ENCODE data around the gene NOM1.

The NOM1 gene

GRCh38 chr7:156985101-156985992 is 35.8 kb downstream of the NOM1 start:
- no peak for DNase-seq (ENCODE audit: low read depth in 2 of 2)

DNA sequence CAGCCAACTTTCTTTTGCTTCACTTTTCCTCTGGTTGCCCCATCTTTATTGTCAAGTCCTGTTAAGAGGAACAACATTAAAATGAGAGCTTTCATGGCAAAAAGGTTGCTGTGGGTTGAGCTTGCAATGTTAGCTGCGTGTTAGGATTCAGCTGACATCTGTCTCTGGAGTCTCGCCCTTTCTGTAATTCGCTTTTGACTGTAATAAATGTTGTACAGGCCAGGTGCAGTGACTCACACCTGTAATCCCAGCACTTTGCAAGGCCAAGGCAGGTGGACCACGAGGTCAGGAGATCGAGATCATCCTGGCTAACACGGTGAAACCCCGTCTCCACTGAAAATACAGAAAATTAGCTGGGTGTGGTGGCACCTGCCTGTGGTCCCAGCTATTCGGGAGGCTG is 36.9 kb downstream of the NOM1 start:
- DNase-seq (ENCODE audit: low read depth in 2 of 2): no peak

- no peak for DNase-seq (ENCODE audit: low read depth in 2 of 2)
Observed at GRCh38 chr7:156988343-156989185, 39.1 kb downstream of the NOM1 start.

DNA sequence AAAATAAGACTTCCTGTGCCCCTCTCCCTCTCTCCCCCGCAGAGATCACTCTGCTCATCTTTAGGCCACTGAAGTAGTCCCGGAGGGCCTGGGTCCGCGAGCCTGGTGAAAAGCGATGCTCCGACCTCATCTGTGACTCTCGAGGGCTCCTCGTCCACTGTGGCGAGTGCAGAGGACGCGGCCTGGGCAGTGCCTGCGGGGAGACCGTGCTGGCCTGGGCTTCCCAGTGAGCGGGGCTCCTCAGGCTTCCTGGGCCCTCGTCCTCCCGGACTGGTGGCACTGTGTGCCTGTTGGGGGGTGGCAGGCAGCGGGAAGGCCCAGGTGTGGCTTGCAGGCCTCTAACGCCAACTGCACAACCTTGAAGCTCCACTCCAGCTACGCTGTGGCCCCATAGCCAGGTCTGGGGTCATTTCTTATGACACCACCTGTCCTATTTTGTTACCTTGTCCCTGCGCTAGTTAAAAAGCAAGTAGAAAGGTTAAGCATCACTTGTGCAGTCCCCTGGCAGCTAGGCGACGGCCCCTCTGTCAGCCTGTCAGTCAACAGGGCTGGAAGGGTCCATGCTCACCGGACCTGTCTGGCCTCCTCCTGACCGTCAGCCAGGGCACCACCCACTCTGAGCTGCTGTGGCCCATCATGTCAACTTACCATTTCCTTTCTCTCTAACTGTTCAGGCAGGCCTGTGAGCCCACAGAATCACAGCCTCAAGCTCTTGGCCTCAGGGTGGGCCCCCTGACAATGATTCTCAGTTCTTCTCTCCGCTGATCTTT is 40.4 kb downstream of the NOM1 start:
- DNase-seq (ENCODE audit: low read depth in 2 of 2): no peak

- no peak for DNase-seq (ENCODE audit: low read depth in 2 of 2)
Observed at GRCh38 chr7:156993021-156993924, 43.8 kb downstream of the NOM1 start.

- no peak for DNase-seq (ENCODE audit: low read depth in 2 of 2)
Observed at GRCh38 chr7:156993925-156994235, 44.4 kb downstream of the NOM1 start.

DNA sequence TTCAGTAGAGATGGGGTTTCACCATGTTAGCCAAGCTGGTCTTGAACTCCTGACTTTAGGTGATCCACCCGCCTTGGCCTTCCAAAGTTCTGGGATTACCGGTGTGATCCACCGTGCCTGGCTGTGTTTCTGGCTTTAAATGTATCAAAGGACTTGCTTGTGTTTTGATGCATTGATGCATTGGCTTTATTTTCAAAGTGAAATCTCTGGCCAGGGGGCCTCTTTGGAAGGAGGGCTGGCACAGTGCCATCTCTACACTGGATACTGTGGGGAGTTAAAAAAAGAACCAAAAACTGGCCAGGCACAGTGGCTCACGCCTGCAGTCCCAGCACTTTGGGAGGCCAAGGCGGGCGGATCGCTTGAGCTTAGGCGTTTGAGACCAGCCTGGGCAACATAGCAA is 44.9 kb downstream of the NOM1 start:
- no peak for DNase-seq (ENCODE audit: low read depth in 2 of 2)

DNA sequence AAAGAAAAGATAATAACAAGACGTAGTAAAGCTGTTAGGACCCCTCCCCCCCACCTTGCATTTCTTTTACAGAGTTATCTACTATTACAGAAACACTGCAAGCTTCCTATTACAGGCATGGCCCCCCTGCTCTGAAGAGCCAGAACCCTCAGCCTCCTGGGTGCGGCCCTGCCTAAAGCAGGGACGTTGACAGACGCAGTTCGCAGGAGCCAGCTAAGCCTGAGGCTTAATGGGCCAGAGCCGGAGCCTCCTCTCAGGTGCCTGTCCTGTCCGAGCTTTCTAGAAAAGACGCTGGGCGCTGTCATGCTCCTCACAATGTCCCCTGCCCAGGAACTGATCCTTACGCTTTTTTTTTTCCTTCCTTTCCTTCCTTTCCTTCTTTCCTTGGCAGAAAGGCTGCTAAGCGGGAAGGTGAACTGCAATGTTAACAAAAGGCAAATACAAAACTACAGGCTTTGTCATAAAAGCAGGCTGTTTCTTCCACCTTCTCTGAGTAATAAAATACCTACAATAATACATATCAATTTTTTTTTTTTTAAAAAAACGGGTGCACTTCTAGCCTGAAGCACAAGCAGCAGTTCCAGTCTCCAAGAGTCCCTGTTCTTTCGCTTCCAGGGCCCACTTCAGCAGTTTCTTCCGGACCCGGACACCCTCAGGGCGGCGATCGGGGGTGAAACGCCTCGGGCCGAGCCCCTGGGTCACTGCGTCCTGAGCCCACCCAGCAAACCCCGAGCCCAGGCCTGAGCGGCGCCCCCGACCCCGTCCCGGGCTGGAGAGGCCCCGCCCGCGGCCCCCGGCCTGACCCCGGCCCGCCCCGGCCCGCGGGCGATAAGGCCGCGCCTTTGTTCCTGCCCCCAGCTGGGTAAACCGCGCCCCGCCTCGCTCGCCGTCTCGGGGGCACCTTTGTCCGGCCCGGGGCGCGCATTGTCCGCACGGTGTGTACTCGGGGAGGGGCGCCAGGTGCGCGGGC is 49.8 kb downstream of the NOM1 start:
- no peak for DNase-seq (ENCODE audit: low read depth in 2 of 2)

- DNase-seq (ENCODE audit: low read depth in 2 of 2): no peak
Observed at GRCh38 chr7:156999958-157000726, 50.6 kb downstream of the NOM1 start.

DNA sequence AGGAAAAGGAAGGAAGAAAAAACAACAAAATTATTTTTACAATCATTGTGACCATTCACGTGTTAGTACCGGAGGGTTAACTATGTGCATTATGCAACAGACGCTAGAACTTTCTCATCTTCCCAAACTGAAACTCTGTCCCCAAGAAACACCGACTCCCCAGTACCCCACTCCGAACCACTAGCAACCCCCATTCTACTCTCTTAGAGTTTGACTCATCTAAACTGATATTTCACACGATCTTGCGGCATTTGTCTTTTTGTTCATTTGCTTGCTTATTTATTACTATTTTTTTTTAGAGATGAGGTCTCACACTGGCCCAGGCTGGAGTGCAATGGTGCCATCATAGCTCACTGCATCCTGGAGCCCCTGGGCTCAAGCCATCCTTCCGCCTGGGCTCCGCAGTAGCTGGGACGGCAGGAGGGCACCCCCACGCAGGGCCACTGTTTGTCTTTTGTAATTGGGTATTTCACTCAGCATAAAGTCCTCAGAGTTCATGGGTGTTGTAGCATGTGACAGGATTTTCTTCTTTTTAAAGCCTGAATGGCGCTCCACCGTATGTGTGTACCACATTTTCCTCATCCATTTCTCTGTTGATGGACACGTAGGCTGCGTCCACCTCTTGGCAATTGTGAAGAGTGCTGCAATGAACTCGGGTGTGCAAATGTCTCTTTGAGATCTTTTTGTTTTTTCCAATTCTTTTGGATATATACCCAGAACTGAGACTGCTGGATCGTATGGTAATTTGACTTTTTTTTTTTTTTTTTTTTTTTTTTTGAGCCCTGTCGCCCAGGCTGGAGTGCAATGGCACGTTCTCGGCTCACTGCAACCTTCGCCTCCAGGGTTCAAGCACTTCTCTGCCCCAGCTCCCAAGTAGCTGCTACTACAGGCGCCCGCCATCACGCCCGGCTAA is 51.5 kb downstream of the NOM1 start:
- no peak for DNase-seq (ENCODE audit: low read depth in 2 of 2)

DNA sequence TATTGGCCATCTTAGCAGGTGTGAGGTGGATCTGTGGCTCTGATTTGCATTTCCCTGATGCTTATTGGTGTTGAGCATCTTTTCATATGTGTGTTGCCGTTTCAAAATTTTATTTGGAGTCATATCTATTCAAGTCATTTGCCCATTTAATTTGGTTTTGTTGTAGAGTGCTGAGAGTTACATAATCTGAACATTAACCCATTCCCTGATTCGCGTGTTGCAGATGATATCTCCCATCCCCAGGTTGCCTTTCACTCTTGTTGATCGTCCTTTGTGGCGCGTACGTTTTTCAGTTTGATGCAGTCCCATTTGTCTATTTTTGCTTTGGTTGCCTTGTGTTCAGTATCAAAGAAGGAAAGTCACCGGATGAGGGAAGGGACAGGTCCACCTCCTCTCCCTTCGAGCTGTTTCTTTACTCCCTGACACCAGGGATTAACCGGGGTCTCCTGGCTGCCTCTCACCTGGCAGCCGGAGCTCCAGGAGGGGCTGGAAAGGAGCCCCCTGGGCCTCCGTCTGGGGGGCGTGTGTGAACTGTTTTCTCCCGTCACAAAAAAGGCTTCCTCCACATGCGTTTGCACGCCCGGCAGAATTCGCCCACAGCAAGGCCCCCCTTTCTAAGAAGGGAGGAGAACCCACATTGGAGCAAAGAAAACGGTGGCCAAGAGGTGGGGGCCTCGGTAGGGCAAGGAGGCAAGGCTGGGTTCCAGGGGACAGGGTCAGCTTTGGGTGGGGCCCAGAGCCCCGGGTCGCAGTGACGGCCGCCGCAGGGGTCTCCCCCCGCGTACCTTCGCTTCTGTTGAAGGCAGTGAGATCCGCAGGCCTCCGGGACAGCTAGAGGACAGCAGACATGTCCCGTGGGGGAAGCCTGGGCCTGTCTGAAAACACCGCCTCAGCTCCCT is 52.7 kb downstream of the NOM1 start:
- DNase-seq (ENCODE audit: low read depth in 2 of 2): no peak

DNA sequence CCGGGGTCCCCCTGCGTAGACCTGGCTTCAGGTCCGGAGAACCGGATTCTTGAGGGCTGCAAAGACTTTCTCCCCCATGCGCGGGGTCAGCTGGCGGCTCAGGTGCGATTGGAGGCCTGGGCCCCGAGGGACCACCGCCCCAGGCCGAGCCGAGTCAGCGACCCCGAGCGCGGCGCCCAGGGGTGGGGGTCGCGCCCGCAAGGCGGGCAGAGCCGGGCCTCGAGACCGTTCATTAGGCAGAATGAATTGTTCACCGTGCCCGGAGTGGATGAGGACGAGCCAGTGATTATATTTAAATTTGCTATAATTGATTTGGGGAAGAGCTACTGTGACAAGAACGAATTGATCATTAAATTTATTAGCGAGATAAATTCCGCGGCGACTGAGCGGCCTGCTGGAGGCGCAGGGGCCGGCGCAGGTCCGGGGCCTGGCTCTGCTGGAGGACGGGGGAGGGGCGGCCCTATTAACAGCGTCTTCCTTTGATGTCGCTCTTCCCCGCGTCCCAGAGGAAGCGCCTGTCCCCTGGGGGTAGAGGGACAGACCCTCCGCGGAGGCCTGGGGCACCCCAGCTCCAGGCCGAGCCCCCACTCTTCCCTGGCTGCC is 53.4 kb downstream of the NOM1 start:
- DNase-seq (ENCODE audit: low read depth in 2 of 2): no peak

GRCh38 chr7:157003445-157003755 is 53.9 kb downstream of the NOM1 start:
- DNase-seq (ENCODE audit: low read depth in 2 of 2): no peak

DNA sequence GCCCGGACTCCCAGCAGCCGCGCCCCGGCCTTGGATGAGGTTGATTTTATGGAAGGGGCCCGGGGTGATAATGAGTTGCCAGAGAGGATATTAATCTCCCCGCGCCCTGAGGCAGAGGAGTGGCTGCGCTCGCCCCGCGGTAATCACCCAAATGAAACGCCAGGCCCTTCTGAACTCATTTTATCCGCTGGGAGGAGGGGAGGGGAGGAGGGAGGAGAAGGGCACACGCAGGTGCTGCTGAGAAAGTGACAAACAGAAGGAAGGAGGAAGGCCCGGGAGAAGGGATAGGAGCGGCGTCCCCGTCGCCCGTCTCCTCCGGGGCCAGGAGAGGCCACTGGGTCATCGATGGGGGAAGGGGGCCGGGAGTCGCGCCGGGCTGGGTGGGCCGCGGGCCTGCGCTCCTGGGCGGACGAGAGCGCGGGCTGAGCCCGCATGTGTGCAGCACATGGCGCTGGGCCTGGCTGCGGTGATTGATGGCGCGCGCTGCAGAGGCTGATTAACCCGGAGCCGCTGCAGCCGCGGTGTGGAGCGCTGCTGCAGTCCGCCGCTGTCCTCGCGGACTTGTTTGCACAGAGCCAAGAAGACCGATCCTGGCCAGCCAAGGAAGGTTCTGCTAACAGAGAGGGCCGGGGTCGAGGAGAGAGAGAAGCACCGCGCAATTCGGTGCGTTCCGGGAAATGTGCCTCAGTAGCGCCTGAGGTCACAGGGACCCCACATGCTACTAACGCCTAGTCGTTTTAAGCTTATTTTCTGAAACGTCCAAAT is 54.4 kb downstream of the NOM1 start:
- no peak for DNase-seq (ENCODE audit: low read depth in 2 of 2)

DNA sequence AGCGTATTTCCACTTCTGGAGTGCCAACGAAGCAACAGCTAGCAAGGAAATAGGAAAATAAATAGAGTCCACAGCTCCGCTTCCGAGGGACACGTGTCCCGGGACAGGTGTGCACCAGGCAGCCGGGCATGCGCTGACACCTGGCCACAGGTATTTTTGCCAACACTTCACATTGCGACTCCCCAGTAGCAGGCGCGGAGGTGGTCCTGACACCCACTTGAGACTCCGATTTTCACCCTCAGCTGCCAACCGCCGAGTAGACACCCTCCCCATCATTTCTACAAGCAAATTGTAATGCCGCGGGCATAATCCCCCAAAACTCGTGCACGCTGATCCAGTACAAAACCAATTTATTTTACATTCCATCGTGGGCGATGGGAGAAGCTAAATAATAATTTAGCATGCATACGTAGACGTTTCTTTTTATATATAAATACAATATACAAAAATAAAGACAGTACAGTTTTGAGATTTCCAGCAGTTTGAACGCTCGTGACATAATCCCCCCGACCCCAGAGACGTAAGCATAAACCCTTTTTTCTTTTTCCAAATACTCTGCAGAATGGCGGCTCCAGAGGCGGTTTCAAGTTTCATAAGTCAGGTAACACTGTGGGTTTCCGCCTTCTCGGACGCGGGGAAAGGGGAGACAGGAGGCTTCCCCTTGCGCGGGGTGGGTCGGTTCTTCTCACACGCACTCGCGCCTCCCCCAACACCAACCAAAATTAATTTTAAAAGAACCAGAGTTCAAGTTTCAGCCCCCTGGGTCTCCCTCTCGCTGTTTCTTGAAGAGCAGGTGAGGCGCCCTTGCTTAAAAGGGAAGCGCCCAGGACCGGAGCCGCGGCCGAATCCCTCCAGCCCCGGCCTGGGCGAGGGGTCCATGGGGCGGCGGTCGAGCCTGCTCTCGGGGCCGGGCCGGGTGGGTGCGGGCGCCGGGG is 55.3 kb downstream of the NOM1 start:
- DNase-seq (ENCODE audit: low read depth in 2 of 2): no peak
